ENCODE data around the gene RNF207. TPM values are rescaled to one million over a fixed set of nuclear protein-coding genes. Genes with fewer than 3 reads are reported as not detected.

Gene RNF207
- total RNA-seq, 1 donor, result 42.7 TPM

DNA sequence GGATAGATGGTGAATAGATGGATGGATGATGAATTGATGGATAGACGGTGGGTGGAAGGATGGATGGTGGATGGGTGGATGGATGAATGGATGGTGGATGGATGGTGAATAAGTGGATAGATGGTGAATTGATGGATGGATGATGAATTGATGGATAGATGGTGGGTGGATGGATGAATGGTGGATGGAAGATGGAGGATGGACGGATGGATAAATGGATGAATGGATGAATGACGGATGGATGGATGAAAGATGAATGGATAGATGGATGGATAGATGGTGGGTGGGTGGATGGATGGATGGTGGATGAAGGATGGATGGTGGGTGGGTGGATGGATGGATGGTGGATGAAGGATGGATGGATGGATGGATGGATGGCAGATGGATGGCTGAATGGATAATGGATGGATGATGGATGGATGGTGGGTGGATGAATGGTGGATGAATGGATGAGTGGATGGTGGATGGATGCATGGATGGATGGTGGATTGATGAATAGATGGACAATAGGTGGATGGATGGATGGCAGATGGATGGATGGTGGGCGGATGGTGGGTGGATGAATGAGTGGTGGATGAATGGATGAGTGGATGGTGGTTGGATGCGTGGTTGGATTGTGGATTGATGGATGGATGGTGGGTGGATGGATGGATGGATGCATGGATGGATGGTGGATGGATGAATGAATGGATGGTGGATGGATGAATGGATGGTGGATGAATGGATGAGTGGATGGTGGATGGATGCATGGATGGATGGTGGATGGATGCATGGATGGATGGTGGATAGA lies 31.1 kb upstream of the RNF207 start:
- Histone ChIP-seq H3K9me3 (ENCODE audit: low read depth, low read length) (no peaks in the 10 kb centered on the region), H3K27ac (ENCODE audit: low read depth, low read length) (no peak overlapping the region), H3K27me3 (ENCODE audit: insufficient read depth, low read length) (peaks cover 21% of the 10 kb centered on the region), H3K4me2 (ENCODE audit: insufficient read depth, low read length) (no peak overlapping the region), H3K79me2 (ENCODE audit: insufficient read depth, low read length) (no peaks in the 10 kb centered on the region), H4K20me1 (ENCODE audit: insufficient read depth, low read length) (no peaks in the 10 kb centered on the region), H3K4me1 (ENCODE audit: insufficient read depth, low read length) (no peaks in the 10 kb centered on the region), H3K36me3 (ENCODE audit: insufficient read depth, low read length) (no peaks in the 10 kb centered on the region), H3K4me3 (ENCODE audit: insufficient read depth, low read length) (no peak overlapping the region), H2AFZ (ENCODE audit: low read length) (no peak overlapping the region)
- TF ChIP-seq, protein P1, sequence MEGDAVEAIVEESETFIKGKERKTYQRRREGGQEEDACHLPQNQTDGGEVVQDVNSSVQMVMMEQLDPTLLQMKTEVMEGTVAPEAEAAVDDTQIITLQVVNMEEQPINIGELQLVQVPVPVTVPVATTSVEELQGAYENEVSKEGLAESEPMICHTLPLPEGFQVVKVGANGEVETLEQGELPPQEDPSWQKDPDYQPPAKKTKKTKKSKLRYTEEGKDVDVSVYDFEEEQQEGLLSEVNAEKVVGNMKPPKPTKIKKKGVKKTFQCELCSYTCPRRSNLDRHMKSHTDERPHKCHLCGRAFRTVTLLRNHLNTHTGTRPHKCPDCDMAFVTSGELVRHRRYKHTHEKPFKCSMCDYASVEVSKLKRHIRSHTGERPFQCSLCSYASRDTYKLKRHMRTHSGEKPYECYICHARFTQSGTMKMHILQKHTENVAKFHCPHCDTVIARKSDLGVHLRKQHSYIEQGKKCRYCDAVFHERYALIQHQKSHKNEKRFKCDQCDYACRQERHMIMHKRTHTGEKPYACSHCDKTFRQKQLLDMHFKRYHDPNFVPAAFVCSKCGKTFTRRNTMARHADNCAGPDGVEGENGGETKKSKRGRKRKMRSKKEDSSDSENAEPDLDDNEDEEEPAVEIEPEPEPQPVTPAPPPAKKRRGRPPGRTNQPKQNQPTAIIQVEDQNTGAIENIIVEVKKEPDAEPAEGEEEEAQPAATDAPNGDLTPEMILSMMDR (IDR thresholded peaks at IDR 0.05; ENCODE audit: extremely low read depth, low read depth, low read length), result no peak
- no peak for DNase-seq (ENCODE audit: insufficient read length, low spot score, missing footprints)

DNA sequence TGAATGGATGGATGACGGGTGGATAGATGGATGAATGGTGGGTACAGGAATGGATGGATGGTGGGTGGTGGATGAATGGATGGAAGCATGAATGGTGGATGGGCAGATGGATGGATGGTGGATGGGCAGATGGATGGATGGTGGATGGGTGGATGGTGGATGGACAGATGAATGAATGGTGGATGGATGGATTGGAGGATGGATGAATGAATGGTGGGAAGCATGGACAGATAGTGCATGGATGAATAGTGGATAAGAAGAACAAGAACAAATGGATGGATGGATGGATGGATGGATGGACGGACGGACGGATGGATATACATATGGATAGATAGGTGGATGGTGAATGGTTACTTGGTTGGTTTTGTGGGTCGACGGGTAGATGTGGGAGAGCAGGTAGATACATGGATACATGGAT lies 30.5 kb upstream of the RNF207 start:
- Histone ChIP-seq H4K20me1 (ENCODE audit: insufficient read depth, low read length) (no peaks in the 10 kb centered on the region), H3K27me3 (ENCODE audit: insufficient read depth, low read length) (peaks cover 21% of the 10 kb centered on the region), H3K4me2 (ENCODE audit: insufficient read depth, low read length) (no peak overlapping the region), H2AFZ (ENCODE audit: low read length) (no peak overlapping the region), H3K4me1 (ENCODE audit: insufficient read depth, low read length) (no peaks in the 10 kb centered on the region), H3K9me3 (ENCODE audit: low read depth, low read length) (no peaks in the 10 kb centered on the region), H3K36me3 (ENCODE audit: insufficient read depth, low read length) (no peaks in the 10 kb centered on the region), H3K4me3 (ENCODE audit: insufficient read depth, low read length) (no peak overlapping the region), H3K79me2 (ENCODE audit: insufficient read depth, low read length) (no peaks in the 10 kb centered on the region), H3K27ac (ENCODE audit: low read depth, low read length) (no peak overlapping the region)
- TF ChIP-seq, protein P1 (IDR thresholded peaks at IDR 0.05; ENCODE audit: extremely low read depth, low read depth, low read length), result no peak
- DNase-seq (ENCODE audit: insufficient read length, low spot score, missing footprints), result no peak

DNA sequence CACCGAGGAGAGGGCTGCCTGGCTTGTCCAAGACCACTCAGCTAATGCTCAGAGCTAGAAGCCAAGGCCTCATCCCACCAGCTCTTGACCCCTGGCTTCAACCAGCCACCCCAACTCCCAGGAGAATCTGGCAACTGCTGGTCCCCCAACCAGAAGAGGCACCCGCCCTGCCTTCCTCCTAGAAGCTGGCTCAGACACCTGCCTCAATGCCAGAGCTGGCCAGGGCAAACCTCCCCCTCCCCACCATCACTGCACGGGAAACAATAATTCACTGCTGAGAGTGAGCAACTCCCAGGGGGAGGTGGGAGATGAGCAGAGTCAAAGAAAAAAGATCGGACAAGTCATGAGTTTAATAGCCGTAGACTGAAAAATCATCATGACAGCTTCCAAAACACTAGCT lies 29.1 kb upstream of the RNF207 start:
- Histone ChIP-seq H3K27ac (ENCODE audit: low read depth, low read length) (no peak overlapping the region), H3K4me1 (ENCODE audit: insufficient read depth, low read length) (no peaks in the 10 kb centered on the region), H3K9me3 (ENCODE audit: low read depth, low read length) (no peaks in the 10 kb centered on the region), H3K27me3 (ENCODE audit: insufficient read depth, low read length) (peaks cover 35% of the 10 kb centered on the region), H3K4me2 (ENCODE audit: insufficient read depth, low read length) (no peak overlapping the region), H2AFZ (ENCODE audit: low read length) (no peak overlapping the region), H3K4me3 (ENCODE audit: insufficient read depth, low read length) (no peak overlapping the region), H4K20me1 (ENCODE audit: insufficient read depth, low read length) (peaks cover 7% of the 10 kb centered on the region), H3K36me3 (ENCODE audit: insufficient read depth, low read length) (no peaks in the 10 kb centered on the region), H3K79me2 (ENCODE audit: insufficient read depth, low read length) (no peaks in the 10 kb centered on the region)
- TF ChIP-seq, protein P1 (IDR thresholded peaks at IDR 0.05; ENCODE audit: extremely low read depth, low read depth, low read length), result no peak
- peak; percentile 67 for DNase-seq (ENCODE audit: insufficient read length, low spot score, missing footprints)

DNA sequence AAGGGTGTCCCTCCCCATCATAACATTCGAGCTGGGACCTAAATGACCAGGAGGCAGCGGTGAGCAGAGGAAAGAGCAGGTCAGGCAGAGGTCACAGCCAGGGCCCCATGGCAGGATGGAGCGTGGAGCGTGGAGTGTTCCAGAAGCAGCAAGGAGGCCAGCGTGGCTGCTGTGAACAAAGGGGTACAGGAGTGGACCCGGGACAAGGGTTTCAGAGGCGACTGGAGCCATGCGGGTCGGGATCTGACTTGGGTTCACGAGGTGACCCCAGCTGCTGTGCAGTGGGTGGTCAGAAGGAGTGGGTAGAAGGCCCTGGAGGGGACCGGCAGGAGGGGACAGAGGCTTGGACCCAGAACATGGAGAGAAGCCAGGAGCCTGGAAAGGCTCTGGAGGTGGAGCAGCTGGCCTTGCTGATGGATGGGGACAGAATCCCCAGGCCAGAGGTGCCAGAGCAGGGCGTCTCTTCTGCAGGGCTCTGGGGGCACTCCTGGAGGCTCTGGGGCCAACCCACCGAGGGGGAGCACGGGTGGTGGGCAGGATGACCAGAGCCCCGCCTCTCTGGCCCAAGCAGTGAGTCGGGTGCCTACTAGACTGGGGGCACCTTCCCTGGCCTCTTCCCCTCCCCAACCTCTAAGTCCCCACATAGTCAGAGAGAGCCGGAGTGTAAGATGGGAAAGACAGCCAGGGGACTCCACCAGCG lies 28.1 kb upstream of the RNF207 start:
- Histone ChIP-seq H3K36me3 (ENCODE audit: insufficient read depth, low read length) (no peaks in the 10 kb centered on the region), H3K27ac (ENCODE audit: low read depth, low read length) (no peak overlapping the region), H3K4me2 (ENCODE audit: insufficient read depth, low read length) (no peak overlapping the region), H3K4me1 (ENCODE audit: insufficient read depth, low read length) (no peaks in the 10 kb centered on the region), H3K27me3 (ENCODE audit: insufficient read depth, low read length) (peaks cover 37% of the 10 kb centered on the region), H3K4me3 (ENCODE audit: insufficient read depth, low read length) (no peak overlapping the region), H3K9me3 (ENCODE audit: low read depth, low read length) (no peaks in the 10 kb centered on the region), H3K79me2 (ENCODE audit: insufficient read depth, low read length) (no peaks in the 10 kb centered on the region), H4K20me1 (ENCODE audit: insufficient read depth, low read length) (peaks cover 14% of the 10 kb centered on the region), H2AFZ (ENCODE audit: low read length) (no peak overlapping the region)
- TF ChIP-seq, protein P1 (IDR thresholded peaks at IDR 0.05; ENCODE audit: extremely low read depth, low read depth, low read length), result no peak
- peak; percentile 82 for DNase-seq (ENCODE audit: insufficient read length, low spot score, missing footprints)

All from osteoblast (primary cell).